ENCODE measurements around the gene ST6GALNAC6.

DNA sequence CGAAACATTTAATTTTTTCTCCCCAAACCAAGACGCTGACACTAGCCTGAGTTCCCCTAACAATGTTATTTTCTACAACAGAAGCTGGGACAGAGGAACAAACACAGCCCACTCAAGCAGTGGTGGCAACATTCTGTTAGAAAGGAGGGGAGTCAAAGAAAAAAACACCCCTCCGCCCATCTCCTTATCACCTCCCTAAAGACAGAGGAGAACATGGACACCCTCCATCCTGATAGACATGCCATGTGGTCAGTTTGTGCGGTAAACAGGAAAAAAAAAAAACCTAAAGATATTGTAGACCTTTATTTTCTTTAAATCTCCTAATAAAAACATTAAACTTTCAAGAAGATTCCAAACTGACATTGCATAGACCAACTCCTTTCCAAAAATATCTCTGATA, 41.2 kb upstream of the ST6GALNAC6 start:
- TF ChIP-seq, protein P1, sequence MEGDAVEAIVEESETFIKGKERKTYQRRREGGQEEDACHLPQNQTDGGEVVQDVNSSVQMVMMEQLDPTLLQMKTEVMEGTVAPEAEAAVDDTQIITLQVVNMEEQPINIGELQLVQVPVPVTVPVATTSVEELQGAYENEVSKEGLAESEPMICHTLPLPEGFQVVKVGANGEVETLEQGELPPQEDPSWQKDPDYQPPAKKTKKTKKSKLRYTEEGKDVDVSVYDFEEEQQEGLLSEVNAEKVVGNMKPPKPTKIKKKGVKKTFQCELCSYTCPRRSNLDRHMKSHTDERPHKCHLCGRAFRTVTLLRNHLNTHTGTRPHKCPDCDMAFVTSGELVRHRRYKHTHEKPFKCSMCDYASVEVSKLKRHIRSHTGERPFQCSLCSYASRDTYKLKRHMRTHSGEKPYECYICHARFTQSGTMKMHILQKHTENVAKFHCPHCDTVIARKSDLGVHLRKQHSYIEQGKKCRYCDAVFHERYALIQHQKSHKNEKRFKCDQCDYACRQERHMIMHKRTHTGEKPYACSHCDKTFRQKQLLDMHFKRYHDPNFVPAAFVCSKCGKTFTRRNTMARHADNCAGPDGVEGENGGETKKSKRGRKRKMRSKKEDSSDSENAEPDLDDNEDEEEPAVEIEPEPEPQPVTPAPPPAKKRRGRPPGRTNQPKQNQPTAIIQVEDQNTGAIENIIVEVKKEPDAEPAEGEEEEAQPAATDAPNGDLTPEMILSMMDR (IDR thresholded peaks at IDR 0.05), result no peak
- no peak for TF ChIP-seq POLR2A (IDR thresholded peaks at IDR 0.05)

All from heart left ventricle (tissue), 13 donors.